ENCODE data around the gene IL1RAPL2.

The IL1RAPL2 gene

GRCh38 chrX:104641176-104641575, 75.2 kb downstream of the IL1RAPL2 start:
- no peak for TF ChIP-seq CTCF (conservative IDR thresholded peaks at IDR 0.05; ENCODE audit: low read depth)
- no peak for DNase-seq (ENCODE audit: low spot score)
- H3K27ac ChIP-seq: no peak overlapping the region
- ChIA-PET POLR2A (ENCODE audit: low non-redundant PET) (no interaction called here), CTCF (no interaction called here)

- POLR2A ChIA-PET (ENCODE audit: low non-redundant PET): no interaction called here
- CTCF ChIA-PET: no interaction called here
- TF ChIP-seq CTCF (conservative IDR thresholded peaks at IDR 0.05; ENCODE audit: low read depth): no peak
Observed at GRCh38 chrX:104647084-104647483, 81.1 kb downstream of the IL1RAPL2 start.

GRCh38 chrX:104659005-104659744, 93.2 kb downstream of the IL1RAPL2 start:
- DNase-seq (ENCODE audit: low spot score): peak; percentile 11
- ChIA-PET POLR2A (ENCODE audit: low non-redundant PET) (no interaction called here), CTCF (no interaction called here)
- TF ChIP-seq CTCF (conservative IDR thresholded peaks at IDR 0.05; ENCODE audit: low read depth): no peak
- H3K27ac ChIP-seq: no peak overlapping the region

More at GRCh38 chrX:104647084-104647483, 81.1 kb downstream of the IL1RAPL2 start:
- DNase-seq (ENCODE audit: low spot score): no peak
- no peak overlapping the region for H3K27ac ChIP-seq

GRCh38 chrX:104660092-104660491, 94.1 kb downstream of the IL1RAPL2 start:
- peak; percentile 2 for DNase-seq (ENCODE audit: low spot score)
- no peak for TF ChIP-seq CTCF (conservative IDR thresholded peaks at IDR 0.05; ENCODE audit: low read depth)
- CTCF ChIA-PET: no interaction called here
- no peak overlapping the region for H3K27ac ChIP-seq
- POLR2A ChIA-PET (ENCODE audit: low non-redundant PET): no interaction called here

GRCh38 chrX:104662694-104663093, 96.7 kb downstream of the IL1RAPL2 start:
- CTCF ChIA-PET: no interaction called here
- no peak for DNase-seq (ENCODE audit: low spot score)
- POLR2A ChIA-PET (ENCODE audit: low non-redundant PET): no interaction called here

GRCh38 chrX:104665691-104666090, 99.7 kb downstream of the IL1RAPL2 start:
- no peak overlapping the region for H3K27ac ChIP-seq
- TF ChIP-seq CTCF (conservative IDR thresholded peaks at IDR 0.05; ENCODE audit: low read depth): no peak
- POLR2A ChIA-PET (ENCODE audit: low non-redundant PET): no interaction called here
- CTCF ChIA-PET: no interaction called here
- no peak for DNase-seq (ENCODE audit: low spot score)

More at GRCh38 chrX:104662694-104663093, 96.7 kb downstream of the IL1RAPL2 start:
- H3K27ac ChIP-seq: no peak overlapping the region
- no peak for TF ChIP-seq CTCF (conservative IDR thresholded peaks at IDR 0.05; ENCODE audit: low read depth)

Data from RWPE1 (cell line).